Upper lobe of left lung (tissue), 6 donors: ENCODE measurements around the gene IRF6. TPM values are rescaled to one million over a fixed set of nuclear protein-coding genes. Genes with fewer than 3 reads are reported as not detected.
A peak's percentile ranks its signal among the peaks of the same experiment; 100 is the strongest.

Source experiments
- ATAC-seq, 2 donors: fragments of 200-7000 bp; cut with Tn5 transposase; one replicate each; pipeline ENCODE4 v1.9.1; 2022; ENCODE audit warnings: mild to moderate bottlenecking in 2 of 2, moderate library complexity in 2 of 2; ENCODE audit not compliant: low FRiP score in 2 of 2
- DNase-seq, 2 donors: peaks; one replicate each; pipeline ENCODE4 v3.0.0-alpha.2; 2019 to 2020
- H3K27ac ChIP-seq, 4 donors: fragments of 200-600 bp; sonication (generic); one replicate each; pipeline ENCODE4 v1.5.1; 2016 to 2019
- H3K27me3 ChIP-seq, 4 donors: fragments of 200-600 bp; sonication (generic); one replicate each; pipeline ENCODE4 v1.5.1; 2017 to 2019
- H3K36me3 ChIP-seq, 4 donors: fragments of 200-600 bp; sonication (generic); one replicate each; pipeline ENCODE4 v1.5.1; 2016 to 2019
- H3K4me1 ChIP-seq, 4 donors: fragments of 200-600 bp; sonication (generic); one replicate each; pipeline ENCODE4 v1.5.1; 2018 to 2019
- H3K4me3 ChIP-seq, 4 donors: fragments of 200-600 bp; sonication (generic); one replicate each; pipeline ENCODE4 v1.5.1; 2017 to 2019; ENCODE audit warnings: mild to moderate bottlenecking in 2 of 4, moderate library complexity in 1 of 4
- H3K9me3 ChIP-seq, 4 donors: fragments of 200-600 bp; sonication (generic); one replicate each; pipeline ENCODE4 v1.5.1; 2018 to 2019
- CTCF ChIP-seq, 6 experiments: fragments of 450-650 bp in 4 of 6; fragments of 200-600 bp in 2 of 6; sonication (generic) in 2 of 6; IDR thresholded peaks; one replicate each; pipeline ENCODE4 v1.5.1; 2016 to 2019; ENCODE audit warnings: antibody characterized with exemption in 6 of 6
- EP300 ChIP-seq, 4 donors: sonication (generic); formaldehyde crosslinking; IDR thresholded peaks; one replicate each; pipeline ENCODE4 v1.5.1; 2017; ENCODE audit warnings: antibody characterized with exemption in 4 of 4, control low read depth in 2 of 4
- POLR2A ChIP-seq, 4 donors: fragments of 450-650 bp; IDR thresholded peaks; one replicate each; pipeline ENCODE4 v1.5.1; 2016 to 2017; ENCODE audit warnings: antibody characterized with exemption in 4 of 4, mild to moderate bottlenecking in 2 of 4
- POLR2AphosphoS5 ChIP-seq, 2 donors: sonication (generic); formaldehyde crosslinking; IDR thresholded peaks; one replicate each; pipeline ENCODE4 v1.5.1; 2017; ENCODE audit warnings: antibody characterized with exemption in 2 of 2
- whole genome bisulfite sequencing, 2 donors: methylation state at CpG; one replicate each; pipeline ENCODE4 v1.1.5; 2017 to 2018; 5-methylcytosine and 5-hydroxymethylcytosine counted together
- total RNA-seq, 6 donors: library from RNA; depleted of rRNA in 4 of 6; stranded (reverse); fragments of >200 nt in 4 of 6; gene quantifications; one replicate each; pipeline versions ENCODE4 v1.1.0 to v1.2.1, GENCODE V29; 2016 to 2021
- donor health status: DM: no; HTN: no; CAD: no; lungs with moderate emphysema.
- donor health status: DM: no; HTN: yes; CAD: no; lungs with severe emphysema.

IRF6 gene
- total RNA-seq, 6 donors from 2014 or later, result 11.5 to 36.3 (median 20.0) TPM

- Histone ChIP-seq H3K27ac (no peak overlapping the region), H3K4me3 (no peak overlapping the region), H3K27me3 (no peaks in the 10 kb centered on the region), H3K36me3 (peaks cover 24 to 49% (median 34%) of the 10 kb centered on the region in 4 donors), H3K9me3 (no peaks in the 10 kb centered on the region), H3K4me1 (peaks cover 7 to 18% (median 11%) of the 10 kb centered on the region in 4 donors)
- TF ChIP-seq POLR2A (IDR thresholded peaks at IDR 0.05) (no peak), POLR2AphosphoS5 (IDR thresholded peaks at IDR 0.05) (no peak), EP300 (IDR thresholded peaks at IDR 0.05) (no peak), CTCF (IDR thresholded peaks at IDR 0.05) (no peak)
- ATAC-seq, result no peak
- 84 to 87% methylated on average over 3 of the region's 3 CpGs for WGBS, 2 donors
- DNase-seq, result no peak
Observed at GRCh38 chr1:209830722-209831121, 24.8 kb upstream of the IRF6 start.

- TF ChIP-seq POLR2AphosphoS5 (IDR thresholded peaks at IDR 0.05), result no peak
- no peak for TF ChIP-seq CTCF (IDR thresholded peaks at IDR 0.05)
- no peak for TF ChIP-seq POLR2A (IDR thresholded peaks at IDR 0.05)
- no peak for TF ChIP-seq EP300 (IDR thresholded peaks at IDR 0.05)
- no peaks in the 10 kb centered on the region for H3K27me3 ChIP-seq
- H3K4me1 ChIP-seq, result peaks cover 7 to 18% (median 11%) of the 10 kb centered on the region in 4 donors
- WGBS, 2 donors, result 80 to 86% methylated on average over 2 of the region's 2 CpGs
- DNase-seq (no peak), ATAC-seq (no peak)
- H3K9me3 ChIP-seq, result no peaks in the 10 kb centered on the region
- H3K4me3 ChIP-seq, result no peak overlapping the region
- H3K36me3 ChIP-seq, result peaks cover 22 to 39% (median 28%) of the 10 kb centered on the region in 4 donors
- no peak overlapping the region for H3K27ac ChIP-seq
Observed at GRCh38 chr1:209829716-209830115, 23.8 kb upstream of the IRF6 start.

GRCh38 chr1:209827384-209828262, 21.7 kb upstream of the IRF6 start, which contains the start of gene UTP25:
TSS of gene UTP25 (plus strand) at chr1:209827972. CDS start at chr1:209828064, 92 bp downstream.
- peak; percentile 97 to 98 for ATAC-seq
- H3K9me3 ChIP-seq, result no peaks in the 10 kb centered on the region
- H3K4me1 ChIP-seq, result peaks cover 7 to 30% (median 16%) of the 10 kb centered on the region in 4 donors
- no peaks in the 10 kb centered on the region for H3K27me3 ChIP-seq
- peak within 1 kb of the TSS; percentile 86 to 92 (median 90) for H3K4me3 ChIP-seq
- H3K27ac ChIP-seq, result peak within 1 kb of the TSS; percentile 69 to 78 (median 74)
- H3K36me3 ChIP-seq, result peaks cover 9 to 18% (median 13%) of the 10 kb centered on the region in 4 donors
- TF ChIP-seq POLR2AphosphoS5 (IDR thresholded peaks at IDR 0.05), result peak; percentile 91 to 94
- TF ChIP-seq CTCF (IDR thresholded peaks at IDR 0.05), result peak; percentile 40 to 89 (median 70)
- peak in 2 of 4 donors; percentile 28 to 58 for TF ChIP-seq POLR2A (IDR thresholded peaks at IDR 0.05)
- TF ChIP-seq EP300 (IDR thresholded peaks at IDR 0.05), result peak in 1 of 4 donors; percentile 61
- WGBS, 2 donors, result 20 to 25% methylated on average over 30 to 51 of the region's 51 CpGs
- DNase-seq, result peak; percentile 78 to 96

- DNase-seq, result no peak
- 70 to 76% methylated on average over 11 of the region's 11 CpGs for WGBS, 2 donors
- H3K9me3 ChIP-seq, result no peaks in the 10 kb centered on the region
- peaks cover 0 to 2% (median under 1%) of the 10 kb centered on the region in 4 donors for H3K36me3 ChIP-seq
- TF ChIP-seq EP300 (IDR thresholded peaks at IDR 0.05), result no peak
- no peak for TF ChIP-seq POLR2A (IDR thresholded peaks at IDR 0.05)
- no peak for TF ChIP-seq POLR2AphosphoS5 (IDR thresholded peaks at IDR 0.05)
- no peak for TF ChIP-seq CTCF (IDR thresholded peaks at IDR 0.05)
- H3K4me1 ChIP-seq, result peaks cover 7 to 32% (median 16%) of the 10 kb centered on the region in 4 donors
- H3K27ac ChIP-seq, result no peak overlapping the region
- H3K4me3 ChIP-seq, result no peak overlapping the region
- ATAC-seq, result no peak
- H3K27me3 ChIP-seq, result no peaks in the 10 kb centered on the region
Observed at GRCh38 chr1:209825591-209826434, 19.9 kb upstream of the IRF6 start.
